Activated CD4-positive, alpha-beta T cell treated with anti-CD3 and anti-CD28 coated beads, Interleukin-2, amount 50 U/mL, for 1 hour (primary cell): ENCODE data around the gene COL24A1.
"Not testable (repeated sequence)": the region's sequence is repeated elsewhere in the genome, so short reads cannot be mapped to it uniquely, and the experiment has no call there.

Experiments
- DNase-seq: peaks from one replicate; pipeline ENCODE4 v3.0.0-alpha.2; 2020

COL24A1 gene

GRCh38 chr1:85976516-85977205, 179.9 kb downstream of the COL24A1 start:
- no peak for DNase-seq

DNA sequence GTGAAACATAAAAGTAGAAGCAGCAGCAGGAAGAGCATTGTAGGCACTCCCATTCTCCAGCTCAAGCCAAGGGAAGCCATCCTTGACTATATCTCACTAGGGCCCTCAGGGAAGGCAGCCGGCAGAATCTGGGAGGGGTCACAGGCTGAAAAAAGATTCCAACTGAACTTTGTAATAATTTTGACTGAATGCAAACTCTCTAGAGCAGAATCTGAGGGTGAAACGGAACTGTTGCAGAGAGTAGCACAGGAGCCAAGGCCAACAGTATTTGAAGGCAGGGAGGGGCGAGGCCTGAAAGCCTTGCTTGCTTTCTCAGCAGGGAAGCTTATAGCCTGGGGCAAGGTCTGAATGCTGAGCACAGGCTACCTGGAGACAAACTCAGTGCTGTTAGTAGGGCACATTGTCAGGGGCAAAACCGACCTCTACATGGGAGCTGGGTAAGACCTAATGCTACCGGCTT, 180.6 kb downstream of the COL24A1 start:
- DNase-seq = no peak

- no peak for DNase-seq
Measured at GRCh38 chr1:85962457-85962856, 194.1 kb downstream of the COL24A1 start.

DNA sequence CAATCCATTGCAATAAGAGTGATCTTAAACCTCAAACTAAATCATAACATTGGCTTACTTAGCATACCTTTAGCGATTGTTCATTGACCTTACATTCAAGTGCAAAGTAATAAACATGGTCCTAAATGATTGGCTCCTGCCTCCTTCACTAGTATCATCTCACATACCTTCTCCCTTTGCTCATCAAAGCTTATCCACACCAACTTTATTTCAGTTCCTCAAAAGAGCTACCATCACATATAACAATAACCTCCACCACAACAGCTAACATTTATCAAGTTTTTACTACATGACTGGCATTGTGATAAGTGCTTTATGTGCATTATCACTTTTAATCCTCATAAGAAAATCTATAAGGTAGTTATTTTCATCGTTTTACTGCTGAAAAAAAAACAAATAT, 198.8 kb downstream of the COL24A1 start:
- no peak for DNase-seq

DNA sequence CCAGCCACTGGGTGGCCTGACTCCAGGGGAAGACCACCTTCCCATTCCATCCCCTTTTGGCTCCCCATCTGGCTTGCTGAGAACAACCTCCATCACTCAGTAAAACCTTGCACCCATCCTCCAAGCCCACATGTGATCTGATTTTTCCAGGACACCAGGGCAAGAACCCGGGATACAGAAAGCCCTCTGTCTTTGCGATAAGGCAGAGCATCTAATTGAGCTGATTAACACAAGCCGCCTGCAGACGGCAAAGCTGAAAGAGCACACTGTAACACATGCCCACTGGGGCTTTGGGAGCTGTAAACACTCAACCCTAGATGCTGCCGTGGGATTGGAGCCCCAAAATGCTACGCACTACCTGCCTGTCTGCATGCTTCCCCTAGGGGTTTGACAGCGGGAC, 201.4 kb downstream of the COL24A1 start:
- DNase-seq = not testable (repeated sequence)

DNA sequence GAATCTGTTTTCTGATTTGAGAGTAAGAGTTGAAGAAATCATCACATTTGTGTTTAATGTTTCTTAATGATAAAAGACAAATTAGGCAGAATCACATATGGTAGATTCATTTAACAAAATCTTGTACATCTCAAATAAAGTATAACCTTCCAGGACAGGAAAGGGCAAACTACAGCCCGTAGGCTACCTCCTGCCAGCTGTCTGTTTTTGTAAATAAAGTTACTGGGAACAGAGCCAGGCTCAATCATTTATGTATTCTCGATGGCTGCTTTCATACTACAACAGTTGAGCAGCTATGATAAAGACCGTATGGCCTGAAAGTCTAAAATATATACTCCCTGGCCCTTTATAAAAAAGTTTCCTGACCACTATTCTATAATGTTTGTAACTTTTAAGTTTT, 204.1 kb downstream of the COL24A1 start:
- no peak for DNase-seq

DNA sequence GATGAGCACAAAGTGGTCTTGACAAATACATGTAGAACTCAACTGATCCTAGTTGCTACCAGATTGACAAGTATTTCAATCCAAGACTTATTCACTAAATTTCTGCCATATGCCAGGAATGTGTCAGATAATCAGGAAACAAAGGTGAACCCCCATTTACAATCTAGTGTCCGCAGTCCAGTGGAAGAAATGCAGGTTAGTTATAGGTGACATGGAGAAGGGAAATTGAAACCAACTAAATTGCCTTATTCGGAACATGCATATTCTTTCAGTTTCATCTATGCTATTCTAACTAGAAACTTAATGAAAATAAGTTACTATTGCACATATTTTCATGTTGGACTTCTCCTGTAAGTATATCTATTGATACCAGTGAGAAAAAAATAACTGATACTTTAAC, 209.4 kb downstream of the COL24A1 start:
- DNase-seq = no peak

DNA sequence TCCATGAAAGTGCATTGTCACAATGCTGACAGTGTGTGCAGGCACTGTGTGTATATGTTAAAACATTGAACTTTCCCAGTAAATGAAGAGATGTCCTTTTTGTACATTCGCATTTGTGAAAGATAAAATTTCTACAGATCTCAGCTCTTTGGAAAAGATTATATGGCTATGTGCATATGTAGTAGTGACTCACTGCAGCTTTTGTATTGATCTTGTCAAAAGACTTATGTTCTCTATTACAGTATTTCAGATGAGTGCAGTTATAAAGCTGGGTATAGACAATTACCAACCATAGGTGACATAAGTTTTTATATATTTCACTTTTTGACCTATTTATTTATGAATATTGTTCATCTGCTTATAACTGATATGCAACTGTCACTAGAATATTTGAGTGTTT, 212.6 kb downstream of the COL24A1 start:
- DNase-seq = no peak

DNA sequence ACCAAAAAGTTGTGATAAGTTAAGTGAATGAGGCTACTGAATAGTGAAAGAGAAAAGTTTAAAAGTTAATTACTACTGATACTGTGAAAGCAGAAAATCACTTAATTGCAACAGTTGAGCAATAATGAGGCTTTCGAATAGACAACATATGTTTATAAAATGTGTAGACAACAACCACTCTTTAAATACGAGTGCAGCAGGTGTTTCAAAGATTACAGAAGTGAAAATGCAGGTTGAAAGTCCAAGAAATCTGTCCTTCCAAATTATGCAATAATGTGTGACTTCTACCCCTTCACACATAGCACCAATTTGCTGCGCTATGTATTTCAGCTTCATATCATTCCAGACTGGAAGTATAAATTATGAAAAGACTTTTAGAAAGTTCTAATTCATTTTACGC, 213.0 kb downstream of the COL24A1 start:
- DNase-seq = no peak

GRCh38 chr1:85940656-85941306, 215.8 kb downstream of the COL24A1 start:
- no peak for DNase-seq

DNA sequence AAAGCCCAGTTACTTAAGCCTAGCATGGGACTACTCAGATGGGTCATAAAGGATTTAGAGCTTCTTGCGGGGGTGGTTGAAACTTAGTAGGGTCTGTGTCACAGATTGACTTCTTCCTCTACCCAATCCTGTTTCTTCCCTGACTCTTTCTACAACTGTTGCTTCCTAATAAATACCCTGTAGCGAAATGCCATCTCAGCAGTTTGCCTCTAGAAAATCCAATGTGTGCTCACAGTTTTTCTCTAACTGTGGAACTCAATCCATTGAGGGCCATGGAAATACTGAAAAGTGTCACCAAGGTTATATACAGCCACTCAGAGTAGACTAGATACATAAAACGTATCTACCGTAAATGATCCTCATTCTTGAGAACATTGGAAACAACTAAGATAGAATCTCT, 217.7 kb downstream of the COL24A1 start:
- no peak for DNase-seq

DNA sequence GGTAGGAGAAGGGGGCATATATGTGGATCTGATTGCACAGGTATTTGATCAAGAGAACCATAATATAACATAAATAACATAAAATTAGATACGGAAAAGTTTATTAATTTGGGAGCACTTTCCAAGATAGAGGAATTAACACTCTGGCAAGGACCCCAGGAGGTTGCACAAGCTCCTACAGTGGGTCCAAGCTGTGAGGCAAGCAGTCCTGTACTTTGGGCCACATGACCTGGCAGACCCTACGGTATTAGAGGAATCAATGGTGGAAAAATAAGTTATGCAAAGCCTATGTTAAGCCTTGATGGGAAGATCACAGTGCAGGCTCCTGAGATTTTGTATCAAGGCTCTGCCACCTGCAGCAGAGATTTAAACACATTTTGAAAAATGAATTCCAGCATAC, 220.1 kb downstream of the COL24A1 start:
- DNase-seq = no peak

DNA sequence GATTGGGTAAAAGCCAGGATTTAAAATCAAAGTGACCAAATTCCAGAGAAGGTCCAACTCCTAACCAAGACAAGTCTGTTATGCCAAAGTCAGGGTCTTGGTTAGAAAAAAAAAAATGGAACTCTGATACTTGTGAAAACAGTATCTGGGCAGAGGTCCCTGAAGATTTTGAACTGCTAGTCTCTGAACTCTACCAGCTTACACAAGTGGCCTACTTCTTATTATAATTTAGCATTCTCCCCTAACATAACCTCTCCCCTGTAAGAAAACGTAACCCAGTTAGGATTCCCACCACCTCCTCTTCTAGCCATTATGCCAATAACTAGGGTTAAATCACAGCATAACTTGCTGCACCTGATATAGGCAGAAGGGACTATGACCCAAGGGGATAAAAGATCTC, 220.5 kb downstream of the COL24A1 start:
- no peak for DNase-seq

DNA sequence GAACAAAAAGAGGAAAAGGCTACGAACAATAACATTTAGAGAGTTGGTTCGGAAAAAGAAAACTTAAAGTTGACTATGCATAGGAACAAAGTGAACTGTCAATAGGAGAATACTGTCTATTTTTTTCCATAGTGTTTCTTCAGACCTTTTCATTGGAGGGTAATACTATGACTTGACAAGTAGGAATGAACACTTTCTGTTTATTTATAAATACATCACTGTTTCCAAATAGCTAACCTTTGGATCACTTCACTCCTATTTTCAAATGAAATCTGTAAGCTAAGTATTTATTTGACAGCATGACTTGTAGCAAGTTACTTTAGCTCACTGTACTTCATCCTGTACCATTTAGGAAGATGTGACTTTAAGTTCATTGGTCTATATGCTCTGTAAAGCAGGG, 221.3 kb downstream of the COL24A1 start:
- no peak for DNase-seq

DNA sequence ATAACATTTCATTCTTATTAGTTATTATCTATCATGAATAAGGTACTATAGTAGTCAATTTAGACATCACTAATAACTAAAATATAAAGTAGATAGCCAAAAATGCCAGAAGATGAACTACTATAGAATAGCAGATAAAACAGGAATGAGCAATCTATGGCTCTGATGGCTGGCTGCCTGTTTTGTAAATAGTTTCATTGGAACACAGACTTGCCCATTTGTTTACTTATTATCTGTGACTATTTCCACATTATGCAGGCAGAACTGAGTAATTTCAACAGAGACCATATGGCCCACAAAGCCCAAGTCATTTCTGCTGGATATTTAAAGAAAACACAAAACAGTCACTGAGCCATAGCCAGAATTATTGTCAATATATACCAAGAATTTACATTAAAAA, 222.1 kb downstream of the COL24A1 start:
- no peak for DNase-seq

- no peak for DNase-seq
Measured at GRCh38 chr1:85933961-85934360, 222.6 kb downstream of the COL24A1 start.

GRCh38 chr1:85911742-85912141, 244.8 kb downstream of the COL24A1 start:
- DNase-seq = no peak

DNA sequence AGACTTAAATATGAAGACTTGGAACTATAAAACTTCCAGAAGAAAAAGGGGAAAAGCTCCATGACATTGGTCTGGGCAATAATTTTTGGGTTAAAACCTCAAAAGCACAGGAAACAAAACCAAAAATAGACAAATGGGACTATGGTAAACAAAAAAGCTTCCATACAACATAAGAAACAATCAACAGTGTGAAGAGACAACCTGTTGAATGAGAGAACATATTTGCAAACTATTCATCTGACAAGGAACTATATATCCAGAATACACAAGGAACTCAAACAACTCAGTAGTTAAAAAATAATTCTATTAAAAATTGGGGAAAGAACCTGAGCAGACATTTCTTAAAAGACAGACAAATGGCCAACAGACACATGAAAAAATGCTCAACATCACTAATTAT, 255.7 kb downstream of the COL24A1 start:
- no peak for DNase-seq

- no peak for DNase-seq
Measured at GRCh38 chr1:85898861-85899260, 257.7 kb downstream of the COL24A1 start.

- DNase-seq = no peak
Measured at GRCh38 chr1:85894651-85895050, 261.9 kb downstream of the COL24A1 start.

- DNase-seq = no peak
Measured at GRCh38 chr1:85892366-85892765, 264.2 kb downstream of the COL24A1 start.

DNA sequence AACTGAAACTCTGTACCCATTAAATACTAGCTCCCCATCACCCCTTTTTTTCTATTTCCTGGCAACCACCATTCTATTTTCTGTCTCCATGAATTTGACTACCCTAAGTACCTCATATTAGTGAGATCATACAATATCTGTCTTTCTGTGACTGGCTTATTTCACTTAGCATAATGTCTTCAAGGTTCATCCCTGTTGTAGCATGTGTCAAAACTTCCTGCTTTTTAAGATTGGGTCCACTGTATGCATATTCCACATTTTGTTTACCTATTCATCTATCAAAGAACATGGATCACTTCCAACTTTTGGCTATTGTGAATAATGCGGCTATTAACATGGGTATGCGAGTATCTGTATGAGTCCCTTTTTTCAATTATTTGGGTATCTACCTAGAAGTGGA, 266.7 kb downstream of the COL24A1 start:
- DNase-seq = no peak

GRCh38 chr1:85888921-85889320, 267.7 kb downstream of the COL24A1 start:
- no peak for DNase-seq

DNA sequence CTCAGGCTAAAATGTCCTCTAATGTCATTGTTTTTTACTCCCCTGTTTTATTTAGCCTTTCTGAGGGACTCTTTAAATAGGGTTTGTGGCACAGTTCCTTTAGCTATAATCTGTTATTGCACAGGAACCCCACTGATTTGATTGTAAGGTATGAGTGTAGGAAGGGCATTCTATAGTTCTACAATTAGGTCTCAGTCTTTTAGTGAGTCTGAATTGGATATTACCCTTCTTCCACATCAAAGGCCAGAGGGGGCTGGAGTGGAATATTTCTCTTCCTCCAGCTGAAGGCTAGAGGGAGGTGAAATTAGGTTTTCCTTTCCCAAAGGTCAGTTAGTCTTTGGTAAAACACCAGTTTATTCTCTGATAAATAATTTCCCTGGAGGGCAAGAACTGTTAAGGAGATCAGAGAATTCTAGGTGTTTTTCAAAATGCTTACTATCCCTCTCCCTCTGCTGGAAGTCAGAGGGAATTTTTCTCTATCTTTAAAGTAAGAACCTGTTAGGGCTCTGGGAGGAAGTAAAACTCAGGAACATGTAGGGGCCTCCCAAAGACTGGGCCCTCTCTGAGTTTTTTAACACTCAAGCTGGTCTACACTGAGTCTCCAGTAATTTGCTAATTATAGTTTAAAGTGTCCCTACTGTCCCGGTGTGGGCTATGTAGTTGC, 272.1 kb downstream of the COL24A1 start:
- DNase-seq = no peak
